ENCODE measurements around the gene CLCN4.

CLCN4 gene

DNA sequence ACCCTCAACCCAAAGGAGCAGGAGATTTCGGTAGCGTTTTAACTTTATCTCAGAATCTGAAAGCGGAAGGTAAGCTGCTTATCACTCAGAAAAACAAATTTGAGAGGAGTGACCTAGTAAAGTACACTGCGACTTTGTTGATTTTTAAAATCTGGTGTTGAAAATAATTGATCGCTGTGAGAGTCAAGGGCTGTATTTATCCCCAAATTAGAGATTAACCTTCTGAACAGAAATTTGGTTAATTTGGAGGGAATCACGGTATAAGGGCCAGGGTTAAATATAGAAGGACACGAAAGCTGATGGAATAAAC lies 212 bp downstream of the CLCN4 start:
- peak overlapping the region; percentile 35 for H3K4me3 ChIP-seq (ENCODE audit: low read depth, low read length)

DNA sequence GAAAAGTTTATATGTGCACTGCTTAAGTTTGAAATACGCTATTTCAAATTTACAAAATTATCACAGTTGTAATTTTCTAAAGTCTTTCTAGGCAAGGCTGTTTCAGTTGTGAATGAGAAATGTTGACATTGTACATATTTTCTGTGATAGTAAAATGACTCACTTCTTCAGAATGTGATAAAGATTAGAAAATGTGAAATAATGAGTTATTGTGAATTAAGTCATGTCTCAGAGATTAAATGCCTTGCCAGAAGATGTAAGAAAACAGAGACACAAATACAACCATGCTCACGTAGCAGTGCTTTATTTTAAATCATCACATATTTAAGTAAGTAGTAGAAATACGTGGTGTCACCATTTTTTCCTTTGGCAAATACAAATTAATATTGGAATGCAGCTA lies 768 bp downstream of the CLCN4 start:
- peak overlapping the region; percentile 5 for H3K4me3 ChIP-seq (ENCODE audit: low read depth, low read length)
- no peak for TF ChIP-seq CTCF (IDR thresholded peaks at IDR 0.05; ENCODE audit: borderline replicate concordance, insufficient read depth, low read depth, low read length)

More for the DNA sequence above, 212 bp downstream of the CLCN4 start:
- TF ChIP-seq CTCF (IDR thresholded peaks at IDR 0.05; ENCODE audit: borderline replicate concordance, insufficient read depth, low read depth, low read length), result no peak

DNA sequence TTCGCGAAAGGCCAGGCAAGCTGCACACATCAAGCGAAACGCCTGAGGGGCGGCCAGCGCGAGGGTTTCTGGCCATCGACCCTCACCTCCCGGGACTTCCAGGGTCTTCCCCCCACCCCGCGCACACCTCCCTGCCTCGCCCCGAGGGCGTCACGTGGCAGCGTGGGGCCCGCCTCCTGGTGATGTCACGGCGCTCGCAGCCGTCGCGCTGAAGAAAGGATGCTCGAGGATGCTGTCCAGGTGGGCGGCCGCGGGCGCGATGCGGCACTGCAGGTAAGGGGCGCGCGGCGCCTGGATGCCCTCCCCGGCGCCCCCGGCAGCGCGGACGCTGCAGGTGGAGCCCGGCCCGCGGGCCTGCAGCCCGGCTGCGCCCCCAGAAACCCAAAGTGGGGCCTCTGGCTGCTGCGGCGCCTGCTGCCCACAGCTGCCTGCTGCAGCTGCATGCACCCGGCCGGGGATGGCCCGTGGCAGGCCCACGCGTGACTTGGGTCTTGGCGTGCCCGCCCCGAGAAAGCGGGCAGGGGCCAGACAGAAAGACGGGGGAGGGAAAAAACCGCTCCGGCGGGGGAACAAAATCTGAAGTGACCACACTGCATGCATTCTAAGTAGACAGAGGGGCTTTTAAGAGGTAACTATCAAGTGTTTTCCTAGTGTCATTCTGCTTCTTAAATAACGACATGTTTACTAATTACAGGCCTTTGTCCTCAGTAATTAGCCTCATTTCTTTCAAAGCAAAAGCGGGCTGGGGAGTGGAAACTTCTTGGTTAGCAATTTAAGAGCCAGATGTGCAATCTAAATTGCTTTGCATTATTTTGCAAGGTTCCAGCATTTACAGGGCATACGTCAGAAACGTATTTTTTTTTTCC lies 1.7 kb downstream of the CLCN4 start:
- H3K4me3 ChIP-seq (ENCODE audit: low read depth, low read length), result peak overlapping the region; percentile 21
- TF ChIP-seq CTCF (IDR thresholded peaks at IDR 0.05; ENCODE audit: borderline replicate concordance, insufficient read depth, low read depth, low read length), result no peak

DNA sequence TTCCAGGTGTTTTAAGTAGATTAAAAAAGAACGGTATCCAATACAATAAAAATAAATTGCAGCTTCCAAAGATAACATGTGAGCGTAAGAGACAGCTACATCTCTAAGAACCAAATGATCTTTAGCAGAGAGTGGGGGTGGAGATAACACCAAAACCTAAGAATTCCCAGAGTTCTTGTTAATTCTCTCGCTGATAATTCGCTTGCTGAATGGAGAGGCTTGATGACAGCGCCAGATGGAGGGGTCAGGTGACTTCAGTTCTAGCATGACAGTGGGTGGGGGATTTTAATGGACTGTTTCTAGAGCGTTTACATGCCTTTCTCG lies 2.3 kb downstream of the CLCN4 start:
- H3K4me3 ChIP-seq (ENCODE audit: low read depth, low read length), result no peak overlapping the region

GRCh38 chrX:10160211-10160610 lies 3.4 kb downstream of the CLCN4 start:
- no peak overlapping the region for H3K4me3 ChIP-seq (ENCODE audit: low read depth, low read length)
- no peak for TF ChIP-seq CTCF (IDR thresholded peaks at IDR 0.05; ENCODE audit: borderline replicate concordance, insufficient read depth, low read depth, low read length)

More for the DNA sequence above, 2.3 kb downstream of the CLCN4 start:
- no peak for TF ChIP-seq CTCF (IDR thresholded peaks at IDR 0.05; ENCODE audit: borderline replicate concordance, insufficient read depth, low read depth, low read length)

DNA sequence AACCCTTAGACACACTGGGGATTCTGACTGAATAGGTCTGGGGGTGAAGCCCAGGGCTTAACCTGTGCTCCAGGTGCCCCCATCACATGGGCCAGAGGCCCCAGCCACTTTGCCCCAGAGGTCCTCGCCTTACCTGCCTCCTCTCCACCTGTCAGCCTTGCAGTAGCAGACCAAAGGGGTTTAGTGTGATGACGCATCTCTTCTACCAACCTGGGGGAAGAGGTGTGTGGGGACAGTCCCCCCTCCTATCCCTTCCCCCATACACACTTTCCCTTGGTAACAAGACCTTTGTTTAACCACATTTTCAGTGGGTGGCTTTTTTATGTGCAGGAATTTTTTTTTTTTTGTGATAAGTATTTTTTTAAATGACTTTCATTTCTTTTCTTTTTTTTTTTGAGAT lies 6.3 kb downstream of the CLCN4 start:
- no peak for TF ChIP-seq CTCF (IDR thresholded peaks at IDR 0.05; ENCODE audit: borderline replicate concordance, insufficient read depth, low read depth, low read length)
- no peak overlapping the region for H3K4me3 ChIP-seq (ENCODE audit: low read depth, low read length)

DNA sequence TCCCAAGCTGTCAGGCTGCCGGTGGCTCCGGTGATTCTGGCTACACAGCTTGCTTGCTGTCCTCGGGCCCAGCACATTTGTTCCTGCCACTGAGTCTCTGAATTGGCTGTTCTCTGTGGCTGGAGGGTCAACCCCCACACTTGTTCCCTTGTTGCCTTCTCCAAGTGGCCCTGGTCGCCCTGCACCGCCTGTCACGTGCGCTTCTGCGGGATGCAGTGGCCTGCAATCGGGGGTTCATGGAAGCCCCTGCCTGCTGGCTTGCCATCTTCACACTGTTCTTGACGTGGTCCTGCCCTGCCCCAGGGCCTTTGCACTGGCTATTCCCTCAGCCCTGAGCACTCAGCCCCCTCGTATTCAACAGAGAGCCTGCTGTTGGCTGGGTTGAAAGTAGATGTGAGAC lies 8.1 kb downstream of the CLCN4 start:
- no peak for TF ChIP-seq CTCF (IDR thresholded peaks at IDR 0.05; ENCODE audit: borderline replicate concordance, insufficient read depth, low read depth, low read length)
- no peak overlapping the region for H3K4me3 ChIP-seq (ENCODE audit: low read depth, low read length)

Data from GM12875 (cell line).